GM23338 (cell line): ENCODE results near the gene SARDH.

ENCODE experiments used
- CREB1 ChIP-seq: fragments of 250-450 bp; sonication (Bioruptor Pico); IDR thresholded peaks from 2 replicates; pipeline ENCODE4 v1.5.0; 2020; ENCODE audit warnings: low read depth, mild to moderate bottlenecking, moderate library complexity
- EZH2 ChIP-seq: fragments of 200-600 bp; sonication (generic); IDR thresholded peaks from one replicate; pipeline ENCODE4 v1.8.0; 2017; ENCODE audit warnings: antibody characterized with exemption, mild to moderate bottlenecking, low read depth; ENCODE audit not compliant: unreplicated experiment
- EZH2phosphoT487 ChIP-seq: fragments of 200-600 bp; sonication (generic); IDR thresholded peaks from one replicate; pipeline ENCODE4 v1.8.1; 2018; ENCODE audit warnings: antibody characterized with exemption; ENCODE audit not compliant: unreplicated experiment
- JUNB ChIP-seq: IDR thresholded peaks from one replicate; pipeline ENCODE4 v1.6.1; 2016; ENCODE audit warnings: antibody characterized with exemption; ENCODE audit not compliant: unreplicated experiment
- NANOG ChIP-seq: IDR thresholded peaks from 2 replicates; pipeline ENCODE4 v1.6.1; 2016; ENCODE audit warnings: antibody characterized with exemption, borderline replicate concordance
- POLR2AphosphoS5 ChIP-seq: IDR thresholded peaks from 2 replicates; pipeline ENCODE4 v1.6.1; 2016; ENCODE audit warnings: antibody characterized with exemption, low read depth
- TF ChIP-seq, protein P1 (sequence below), 2 experiments: fragments of 200-600 bp in 1 of 2; sonication (generic) in 1 of 2; conservative IDR thresholded peaks; 2 replicates each; pipeline versions ENCODE4 v1.5.1 to v1.6.1; 2016 to 2017; ENCODE audit warnings: antibody characterized with exemption in 2 of 2, low read depth in 2 of 2, mild to moderate bottlenecking in 2 of 2, moderate library complexity in 1 of 2
- TF ChIP-seq, protein P2 (sequence below): IDR thresholded peaks from one replicate; pipeline ENCODE4 v1.6.1; 2018; ENCODE audit warnings: antibody characterized with exemption; ENCODE audit not compliant: unreplicated experiment

DNA sequence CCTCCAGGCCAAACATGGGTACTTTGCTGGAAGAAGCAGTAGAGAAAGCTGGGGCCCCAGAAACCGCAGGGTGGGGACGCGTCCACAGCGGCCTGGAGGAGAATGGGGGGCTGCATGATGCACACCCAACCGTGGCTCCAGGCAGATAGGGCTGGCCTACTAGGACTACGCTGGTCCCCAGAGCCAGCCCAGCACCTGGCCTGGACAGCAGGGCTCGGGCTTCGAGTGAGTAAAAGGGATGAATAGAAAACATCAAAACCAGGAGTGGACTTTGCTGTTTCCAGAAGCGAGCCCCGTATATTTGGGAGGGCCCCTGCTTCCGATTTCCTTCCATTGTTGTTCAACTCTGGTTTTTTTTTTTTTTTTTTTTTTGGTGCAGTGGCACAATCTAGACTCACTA is 71.3 kb downstream of the SARDH start:
- TF ChIP-seq, protein P1, sequence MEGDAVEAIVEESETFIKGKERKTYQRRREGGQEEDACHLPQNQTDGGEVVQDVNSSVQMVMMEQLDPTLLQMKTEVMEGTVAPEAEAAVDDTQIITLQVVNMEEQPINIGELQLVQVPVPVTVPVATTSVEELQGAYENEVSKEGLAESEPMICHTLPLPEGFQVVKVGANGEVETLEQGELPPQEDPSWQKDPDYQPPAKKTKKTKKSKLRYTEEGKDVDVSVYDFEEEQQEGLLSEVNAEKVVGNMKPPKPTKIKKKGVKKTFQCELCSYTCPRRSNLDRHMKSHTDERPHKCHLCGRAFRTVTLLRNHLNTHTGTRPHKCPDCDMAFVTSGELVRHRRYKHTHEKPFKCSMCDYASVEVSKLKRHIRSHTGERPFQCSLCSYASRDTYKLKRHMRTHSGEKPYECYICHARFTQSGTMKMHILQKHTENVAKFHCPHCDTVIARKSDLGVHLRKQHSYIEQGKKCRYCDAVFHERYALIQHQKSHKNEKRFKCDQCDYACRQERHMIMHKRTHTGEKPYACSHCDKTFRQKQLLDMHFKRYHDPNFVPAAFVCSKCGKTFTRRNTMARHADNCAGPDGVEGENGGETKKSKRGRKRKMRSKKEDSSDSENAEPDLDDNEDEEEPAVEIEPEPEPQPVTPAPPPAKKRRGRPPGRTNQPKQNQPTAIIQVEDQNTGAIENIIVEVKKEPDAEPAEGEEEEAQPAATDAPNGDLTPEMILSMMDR (conservative IDR thresholded peaks at IDR 0.05; ENCODE audit: low read depth in 2 of 2): no peak
- TF ChIP-seq JUNB (no peak), CREB1 (no peak), EZH2phosphoT487 (no peak), NANOG (no peak), EZH2 (no peak), POLR2AphosphoS5 (no peak)
- TF ChIP-seq, protein P2, sequence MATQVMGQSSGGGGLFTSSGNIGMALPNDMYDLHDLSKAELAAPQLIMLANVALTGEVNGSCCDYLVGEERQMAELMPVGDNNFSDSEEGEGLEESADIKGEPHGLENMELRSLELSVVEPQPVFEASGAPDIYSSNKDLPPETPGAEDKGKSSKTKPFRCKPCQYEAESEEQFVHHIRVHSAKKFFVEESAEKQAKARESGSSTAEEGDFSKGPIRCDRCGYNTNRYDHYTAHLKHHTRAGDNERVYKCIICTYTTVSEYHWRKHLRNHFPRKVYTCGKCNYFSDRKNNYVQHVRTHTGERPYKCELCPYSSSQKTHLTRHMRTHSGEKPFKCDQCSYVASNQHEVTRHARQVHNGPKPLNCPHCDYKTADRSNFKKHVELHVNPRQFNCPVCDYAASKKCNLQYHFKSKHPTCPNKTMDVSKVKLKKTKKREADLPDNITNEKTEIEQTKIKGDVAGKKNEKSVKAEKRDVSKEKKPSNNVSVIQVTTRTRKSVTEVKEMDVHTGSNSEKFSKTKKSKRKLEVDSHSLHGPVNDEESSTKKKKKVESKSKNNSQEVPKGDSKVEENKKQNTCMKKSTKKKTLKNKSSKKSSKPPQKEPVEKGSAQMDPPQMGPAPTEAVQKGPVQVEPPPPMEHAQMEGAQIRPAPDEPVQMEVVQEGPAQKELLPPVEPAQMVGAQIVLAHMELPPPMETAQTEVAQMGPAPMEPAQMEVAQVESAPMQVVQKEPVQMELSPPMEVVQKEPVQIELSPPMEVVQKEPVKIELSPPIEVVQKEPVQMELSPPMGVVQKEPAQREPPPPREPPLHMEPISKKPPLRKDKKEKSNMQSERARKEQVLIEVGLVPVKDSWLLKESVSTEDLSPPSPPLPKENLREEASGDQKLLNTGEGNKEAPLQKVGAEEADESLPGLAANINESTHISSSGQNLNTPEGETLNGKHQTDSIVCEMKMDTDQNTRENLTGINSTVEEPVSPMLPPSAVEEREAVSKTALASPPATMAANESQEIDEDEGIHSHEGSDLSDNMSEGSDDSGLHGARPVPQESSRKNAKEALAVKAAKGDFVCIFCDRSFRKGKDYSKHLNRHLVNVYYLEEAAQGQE: no peak
